Raji (cell line): ENCODE results near the gene CAPN5.

Experiments
- POLR2A ChIP-seq: IDR thresholded peaks from 2 replicates; pipeline ENCODE4 v1.6.1; 2011; ENCODE audit warnings: low read depth, low read length, control low read depth; ENCODE audit not compliant: insufficient read depth

The CAPN5 gene

GRCh38 chr11:77149716-77150392 is 83.1 kb downstream of the CAPN5 start:
- no peak for TF ChIP-seq POLR2A

GRCh38 chr11:77150836-77151235 is 84.1 kb downstream of the CAPN5 start:
- TF ChIP-seq POLR2A: no peak

- TF ChIP-seq POLR2A: no peak
These were observed 85.2 kb downstream of the CAPN5 start for GRCh38 chr11:77151804-77152509.

GRCh38 chr11:77152846-77153245 is 86.1 kb downstream of the CAPN5 start:
- TF ChIP-seq POLR2A: no peak

GRCh38 chr11:77153276-77154185 is 86.8 kb downstream of the CAPN5 start:
- TF ChIP-seq POLR2A: no peak

GRCh38 chr11:77154381-77155081 is 87.8 kb downstream of the CAPN5 start:
- no peak for TF ChIP-seq POLR2A

GRCh38 chr11:77155082-77155475 is 88.3 kb downstream of the CAPN5 start:
- no peak for TF ChIP-seq POLR2A

- no peak for TF ChIP-seq POLR2A
These were observed 88.9 kb downstream of the CAPN5 start for GRCh38 chr11:77155556-77156130.

GRCh38 chr11:77156396-77157195 is 89.8 kb downstream of the CAPN5 start:
- no peak for TF ChIP-seq POLR2A

- TF ChIP-seq POLR2A: no peak
These were observed 91.4 kb downstream of the CAPN5 start for GRCh38 chr11:77158041-77158695.

- TF ChIP-seq POLR2A: no peak
These were observed 92.6 kb downstream of the CAPN5 start for GRCh38 chr11:77159219-77159936.

- TF ChIP-seq POLR2A: no peak
These were observed 93.2 kb downstream of the CAPN5 start for GRCh38 chr11:77159937-77160495.
